AG10803 (cell line): Measurements from ENCODE around the gene LETM1.
A peak's percentile ranks its signal among the peaks of the same experiment; 100 is the strongest.

Experiments used
- DNase-seq: peaks from one replicate; pipeline ENCODE4 v3.0.0; 2010; ENCODE audit warnings: low read depth
- H3K4me3 ChIP-seq: 2 replicates; pipeline ENCODE4 v1.5.1; 2011; ENCODE audit warnings: mild to moderate bottlenecking, low read length, control low read depth
- CTCF ChIP-seq: conservative IDR thresholded peaks from 2 replicates; pipeline ENCODE4 v1.5.1; 2011; ENCODE audit warnings: mild to moderate bottlenecking, low read length, control low read depth, inconsistent platforms

Gene LETM1

GRCh38 chr4:1843852-1844251 is 12.1 kb downstream of the LETM1 start:
- no peak overlapping the region for H3K4me3 ChIP-seq
- TF ChIP-seq CTCF = no peak
- peak; percentile 64 for DNase-seq

GRCh38 chr4:1842993-1843448 is 12.9 kb downstream of the LETM1 start:
- no peak for TF ChIP-seq CTCF
- H3K4me3 ChIP-seq = no peak overlapping the region
- DNase-seq = peak; percentile 80

GRCh38 chr4:1842339-1842895 is 13.5 kb downstream of the LETM1 start:
- no peak for TF ChIP-seq CTCF
- DNase-seq = no peak
- no peak overlapping the region for H3K4me3 ChIP-seq

GRCh38 chr4:1841887-1842210 is 14.1 kb downstream of the LETM1 start:
- TF ChIP-seq CTCF = no peak
- DNase-seq = no peak
- no peak overlapping the region for H3K4me3 ChIP-seq

GRCh38 chr4:1841201-1841886 is 14.6 kb downstream of the LETM1 start:
- no peak for TF ChIP-seq CTCF
- H3K4me3 ChIP-seq = no peak overlapping the region
- no peak for DNase-seq

- no peak overlapping the region for H3K4me3 ChIP-seq
- TF ChIP-seq CTCF = no peak
- no peak for DNase-seq
Observed at GRCh38 chr4:1839282-1839681, 16.7 kb downstream of the LETM1 start.

GRCh38 chr4:1837069-1837468 is 18.9 kb downstream of the LETM1 start:
- DNase-seq = no peak
- no peak for TF ChIP-seq CTCF
- no peak overlapping the region for H3K4me3 ChIP-seq
